ENCODE measurements around the gene BARHL1.

DNA sequence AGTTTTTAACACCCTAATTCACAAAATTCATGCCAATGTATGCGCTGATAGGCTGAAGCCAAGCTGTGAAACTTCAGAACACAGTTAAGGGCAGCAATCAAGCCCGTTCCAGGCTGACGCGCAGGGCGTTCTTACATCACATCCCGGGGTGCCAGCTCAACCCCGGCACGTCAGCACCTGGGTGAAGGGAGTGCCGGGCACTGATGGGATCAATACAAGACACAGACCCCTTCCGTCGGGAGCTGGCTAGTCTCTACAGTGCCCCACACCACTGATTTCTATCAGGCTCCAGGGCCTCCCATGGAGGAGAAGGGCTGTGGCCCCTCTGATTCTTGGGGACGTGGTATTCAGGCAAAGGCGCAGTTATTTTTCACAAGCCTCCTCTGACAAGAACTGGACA, 12.0 kb downstream of the BARHL1 start:
- TF ChIP-seq, protein P1, sequence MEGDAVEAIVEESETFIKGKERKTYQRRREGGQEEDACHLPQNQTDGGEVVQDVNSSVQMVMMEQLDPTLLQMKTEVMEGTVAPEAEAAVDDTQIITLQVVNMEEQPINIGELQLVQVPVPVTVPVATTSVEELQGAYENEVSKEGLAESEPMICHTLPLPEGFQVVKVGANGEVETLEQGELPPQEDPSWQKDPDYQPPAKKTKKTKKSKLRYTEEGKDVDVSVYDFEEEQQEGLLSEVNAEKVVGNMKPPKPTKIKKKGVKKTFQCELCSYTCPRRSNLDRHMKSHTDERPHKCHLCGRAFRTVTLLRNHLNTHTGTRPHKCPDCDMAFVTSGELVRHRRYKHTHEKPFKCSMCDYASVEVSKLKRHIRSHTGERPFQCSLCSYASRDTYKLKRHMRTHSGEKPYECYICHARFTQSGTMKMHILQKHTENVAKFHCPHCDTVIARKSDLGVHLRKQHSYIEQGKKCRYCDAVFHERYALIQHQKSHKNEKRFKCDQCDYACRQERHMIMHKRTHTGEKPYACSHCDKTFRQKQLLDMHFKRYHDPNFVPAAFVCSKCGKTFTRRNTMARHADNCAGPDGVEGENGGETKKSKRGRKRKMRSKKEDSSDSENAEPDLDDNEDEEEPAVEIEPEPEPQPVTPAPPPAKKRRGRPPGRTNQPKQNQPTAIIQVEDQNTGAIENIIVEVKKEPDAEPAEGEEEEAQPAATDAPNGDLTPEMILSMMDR (IDR thresholded peaks at IDR 0.05): no peak
- no peak for TF ChIP-seq POLR2AphosphoS5 (IDR thresholded peaks at IDR 0.05; ENCODE audit: insufficient read depth in 1 of 2, low read depth in 1 of 2)
